Measurements from ENCODE around the gene MECP2. TPM values are rescaled to one million over a fixed set of nuclear protein-coding genes. Genes with fewer than 3 reads are reported as not detected.
A peak's percentile ranks its signal among the peaks of the same experiment; 100 is the strongest.

Gene MECP2
- total RNA-seq, 6 experiments from 2014 or later = 14.1 to 18.4 (median 16.0) TPM

DNA sequence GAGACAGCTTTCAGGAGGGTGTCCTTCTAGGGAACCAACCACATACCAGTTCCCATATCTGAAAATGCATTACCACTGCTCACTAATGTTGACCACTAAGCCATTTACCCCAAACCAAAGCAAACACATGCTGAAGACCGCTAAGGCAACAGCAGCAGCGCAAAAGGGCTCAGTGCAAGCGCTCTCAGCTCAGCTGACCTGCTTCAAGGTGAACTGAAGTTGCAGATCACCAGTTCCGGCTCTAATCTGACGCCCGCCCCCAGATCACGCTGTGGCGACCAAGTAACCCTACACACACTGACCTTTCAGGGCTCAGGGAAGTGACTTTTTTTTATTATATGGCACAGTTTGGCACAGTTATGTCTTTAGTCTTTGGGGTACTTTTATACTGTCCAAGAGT, 5.8 kb downstream of the MECP2 start:
- Histone ChIP-seq H3K27me3 (no peaks in the 10 kb centered on the region), H3K9me3 (no peaks in the 10 kb centered on the region), H3K36me3 (no peaks in the 10 kb centered on the region), H3K27ac (no peak overlapping the region), H3K4me3 (no peak overlapping the region), H3K4me1 (peaks cover 0 to 7% (median 0%) of the 10 kb centered on the region in 4 donors)
- DNase-seq (no peak), ATAC-seq (peak in 1 of 4 donors; percentile 32)
- TF ChIP-seq POLR2A (IDR thresholded peaks at IDR 0.05) = no peak
- intact Hi-C loops (cut with DNase I) = no loop called here
- 68% methylated on average over 8 of the region's 8 CpGs for WGBS (ENCODE audit: insufficient coverage, low coverage, low lambda C conversion rate, missing lambda C conversion rate)

GRCh38 chrX:154090731-154091130, 6.8 kb downstream of the MECP2 start:
- no peak overlapping the region for H3K4me3 ChIP-seq
- H3K27me3 ChIP-seq = no peaks in the 10 kb centered on the region
- H3K9me3 ChIP-seq = no peaks in the 10 kb centered on the region
- WGBS (ENCODE audit: insufficient coverage, low coverage, low lambda C conversion rate, missing lambda C conversion rate) = 59% methylated on average over 4 of the region's 4 CpGs
- intact Hi-C loops (cut with DNase I) = no loop called here
- no peak overlapping the region for H3K27ac ChIP-seq
- DNase-seq (no peak), ATAC-seq (no peak)
- H3K36me3 ChIP-seq = no peaks in the 10 kb centered on the region
- TF ChIP-seq POLR2A (IDR thresholded peaks at IDR 0.05) (no peak), CTCF (IDR thresholded peaks at IDR 0.05) (no peak)
- peaks cover 0 to 6% (median 0%) of the 10 kb centered on the region in 4 donors for H3K4me1 ChIP-seq

GRCh38 chrX:154084449-154085300, 12.8 kb downstream of the MECP2 start:
- H3K9me3 ChIP-seq = no peaks in the 10 kb centered on the region
- WGBS (ENCODE audit: insufficient coverage, low coverage, low lambda C conversion rate, missing lambda C conversion rate) = 41% methylated on average over 6 of the region's 7 CpGs
- no peak for DNase-seq
- no peaks in the 10 kb centered on the region for H3K27me3 ChIP-seq
- ATAC-seq = no peak
- H3K4me1 ChIP-seq = no peaks in the 10 kb centered on the region
- no peak for TF ChIP-seq CTCF (IDR thresholded peaks at IDR 0.05)
- no peak for TF ChIP-seq POLR2A (IDR thresholded peaks at IDR 0.05)
- intact Hi-C loops (cut with DNase I) = no loop called here
- H3K36me3 ChIP-seq = no peaks in the 10 kb centered on the region
- H3K4me3 ChIP-seq = no peak overlapping the region
- no peak overlapping the region for H3K27ac ChIP-seq

- peak; percentile 53 to 83 (median 70) for ATAC-seq
These were observed 14.4 kb downstream of the MECP2 start for GRCh38 chrX:154083126-154083517.

More at GRCh38 chrX:154083126-154083517, 14.4 kb downstream of the MECP2 start:
- Histone ChIP-seq H3K27me3 (no peaks in the 10 kb centered on the region), H3K27ac (no peak overlapping the region), H3K36me3 (no peaks in the 10 kb centered on the region), H3K4me1 (no peaks in the 10 kb centered on the region), H3K9me3 (no peaks in the 10 kb centered on the region), H3K4me3 (no peak overlapping the region)
- no peak for TF ChIP-seq CTCF (IDR thresholded peaks at IDR 0.05)
- no peak for TF ChIP-seq POLR2A (IDR thresholded peaks at IDR 0.05)
- WGBS (ENCODE audit: insufficient coverage, low coverage, low lambda C conversion rate, missing lambda C conversion rate) = 26% methylated on average over 6 of the region's 6 CpGs
- DNase-seq = no peak
- intact Hi-C loops (cut with DNase I) = no loop called here

All from right lobe of liver (tissue), 6 donors.